ENCODE data around the gene ZC3H12D.

DNA sequence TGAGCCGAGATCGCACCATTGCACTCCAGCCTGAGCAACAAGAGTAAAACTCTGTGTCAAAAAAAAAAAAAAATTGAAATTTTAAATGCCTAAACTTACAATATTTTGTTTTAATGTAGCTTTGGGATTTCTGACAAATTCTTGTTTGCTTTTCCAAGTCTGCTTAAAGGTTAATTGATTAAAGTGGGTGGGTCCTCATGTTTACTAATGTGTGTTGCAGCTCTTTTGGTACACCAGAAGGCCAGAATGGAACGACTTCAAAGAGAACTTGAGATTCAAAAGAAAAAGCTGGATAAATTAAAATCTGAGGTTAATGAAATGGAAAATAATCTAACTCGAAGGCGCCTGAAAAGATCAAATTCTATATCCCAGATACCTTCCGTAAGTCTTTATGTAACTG lies 87.4 kb downstream of the ZC3H12D start:
- TF ChIP-seq EP300 (IDR thresholded peaks at IDR 0.05) (no peak), POLR2A (IDR thresholded peaks at IDR 0.05) (no peak)
- TF ChIP-seq, protein P1, sequence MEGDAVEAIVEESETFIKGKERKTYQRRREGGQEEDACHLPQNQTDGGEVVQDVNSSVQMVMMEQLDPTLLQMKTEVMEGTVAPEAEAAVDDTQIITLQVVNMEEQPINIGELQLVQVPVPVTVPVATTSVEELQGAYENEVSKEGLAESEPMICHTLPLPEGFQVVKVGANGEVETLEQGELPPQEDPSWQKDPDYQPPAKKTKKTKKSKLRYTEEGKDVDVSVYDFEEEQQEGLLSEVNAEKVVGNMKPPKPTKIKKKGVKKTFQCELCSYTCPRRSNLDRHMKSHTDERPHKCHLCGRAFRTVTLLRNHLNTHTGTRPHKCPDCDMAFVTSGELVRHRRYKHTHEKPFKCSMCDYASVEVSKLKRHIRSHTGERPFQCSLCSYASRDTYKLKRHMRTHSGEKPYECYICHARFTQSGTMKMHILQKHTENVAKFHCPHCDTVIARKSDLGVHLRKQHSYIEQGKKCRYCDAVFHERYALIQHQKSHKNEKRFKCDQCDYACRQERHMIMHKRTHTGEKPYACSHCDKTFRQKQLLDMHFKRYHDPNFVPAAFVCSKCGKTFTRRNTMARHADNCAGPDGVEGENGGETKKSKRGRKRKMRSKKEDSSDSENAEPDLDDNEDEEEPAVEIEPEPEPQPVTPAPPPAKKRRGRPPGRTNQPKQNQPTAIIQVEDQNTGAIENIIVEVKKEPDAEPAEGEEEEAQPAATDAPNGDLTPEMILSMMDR (IDR thresholded peaks at IDR 0.05), result no peak

All from sigmoid colon (tissue), 4 donors.